ENCODE measurements around the gene C3orf52. TPM values are rescaled to one million over a fixed set of nuclear protein-coding genes. Genes with fewer than 3 reads are reported as not detected.

C3orf52 gene
- total and polyA plus RNA-seq, 10 of the 15 experiments (the other 5 are each of a cell fraction or from before 2014, with no cell fraction given), result 0.15 to 1.9 (median 0.73) TPM

DNA sequence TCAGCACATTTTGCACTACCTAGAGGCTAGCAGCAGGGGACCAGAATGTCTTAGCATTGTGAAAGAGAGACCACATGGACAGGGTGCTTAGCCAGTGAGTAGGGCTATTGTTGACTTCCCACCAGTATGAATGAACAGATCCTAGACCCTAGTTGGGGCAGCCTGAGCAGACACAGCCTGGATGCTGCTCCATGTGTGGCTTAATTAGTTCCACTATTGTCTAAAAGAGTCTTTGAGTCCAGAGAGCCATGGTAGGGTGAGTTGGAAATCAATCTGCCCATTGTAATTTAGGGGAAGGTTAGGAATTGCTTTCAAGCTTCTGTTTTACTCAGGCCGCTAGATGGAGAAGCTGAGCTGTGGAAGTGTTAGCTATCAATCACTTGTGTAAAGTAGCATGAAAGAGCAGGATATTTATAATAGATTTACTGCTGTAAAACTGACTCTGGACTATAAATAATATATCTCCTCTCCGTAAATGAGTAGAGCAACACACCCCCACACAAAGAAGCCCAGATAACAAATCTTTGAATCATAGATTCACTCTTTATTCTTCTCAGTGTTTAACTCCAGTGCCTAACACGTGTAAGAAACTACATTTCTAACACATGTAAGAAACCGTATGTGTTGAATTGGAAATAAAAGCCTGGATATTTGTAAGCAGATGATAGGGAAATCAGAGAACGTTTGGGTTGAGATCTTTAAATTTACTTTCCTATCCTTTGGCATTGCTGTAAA, 50.9 kb downstream of the C3orf52 start:
- intact Hi-C loops (cut with micrococcal nuclease; ENCODE audit: unreplicated experiment), result loop anchor here (1.0 to 10.0 kb wide), 6 partner anchors 157 to 394 kb away; partner anchors contain the start of genes BTLA and SLC9C1
- H3K4me2 ChIP-seq (ENCODE audit: control insufficient read depth, insufficient read depth), result peak overlapping the region; percentile 86
- ChIA-PET SMC1A (ENCODE audit: uncharacterized antibody, unreplicated experiment) (interaction anchor here (0.6 to 18.5 kb wide), 40 partner anchors 11 to 597 kb away, joined by 3 to 489 read pairs (median 6); partner anchors contain the start of genes BTLA, CD200 and SLC9C1), RAD21 (ENCODE audit: unreplicated experiment) (interaction anchor here (0.6 to 17.9 kb wide), 31 partner anchors 9 to 506 kb away, joined by 3 to 457 read pairs (median 8); partner anchors contain the start of genes ATG3, CD200, SLC35A5 and SLC9C1), POLR2A (interaction anchor here (1.0 to 12.8 kb wide), 8 partner anchors 12 to 384 kb away, joined by 3 to 345 read pairs (median 5); partner anchors contain the start of genes BTLA and CD200), CTCF (interaction anchor here (0.7 to 18.1 kb wide), 34 partner anchors 9 to 856 kb away, joined by 3 to 226 read pairs (median 6); partner anchors contain the start of genes CD200 and SLC9C1)
- H2AFZ ChIP-seq (ENCODE audit: control insufficient read depth, low read depth, low read length), result peak overlapping the region; percentile 76
- H3K27ac ChIP-seq (ENCODE audit: control insufficient read depth, insufficient read depth), result peak overlapping the region; percentile 99
- peaks cover 31% of the 10 kb centered on the region for H3K79me2 ChIP-seq (ENCODE audit: control insufficient read depth, insufficient read depth, low read length)
- FAIRE-seq (no peak), DNase-seq (ENCODE audit: low read depth, low spot score) (no peak), ATAC-seq (peak; percentile 42)
- H3K4me3 ChIP-seq, result no peak overlapping the region
- H3K4me1 ChIP-seq (ENCODE audit: control insufficient read depth, insufficient read depth, low read length), result peaks cover 47% of the 10 kb centered on the region
- H3K9me3 ChIP-seq (replicated peaks; ENCODE audit: control insufficient read depth, insufficient read depth, low read length), result no peaks in the 10 kb centered on the region
- H4K20me1 ChIP-seq (ENCODE audit: control insufficient read depth, insufficient read depth), result no peaks in the 10 kb centered on the region
- peak overlapping the region; percentile 69 for H3K9ac ChIP-seq (ENCODE audit: control insufficient read depth, insufficient read depth, low read length)
- BruUV-seq (replicated peaks), result no TSS peak
- H3K27me3 ChIP-seq (replicated peaks in 1 of 2; ENCODE audit: control insufficient read depth in 2 of 2, insufficient read depth in 2 of 2, low read length in 1 of 2), result no peaks in the 10 kb centered on the region
- in situ Hi-C loops (cut with MboI), result loop anchor here (5.0 kb wide), 1 partner anchor 155 kb away; the partner anchor contains the start of gene SLC9C1
- no peaks in the 10 kb centered on the region for H3K36me3 ChIP-seq (ENCODE audit: control insufficient read depth in 2 of 2, insufficient read depth in 2 of 2, low read length in 1 of 2)
- WGBS (ENCODE audit: insufficient coverage, insufficient replicate concordance, low lambda C conversion rate, missing lambda C conversion rate), result 2% methylated on average over 5 of the region's 5 CpGs
- TF ChIP-seq MYB (IDR thresholded peaks at IDR 0.05; ENCODE audit: borderline replicate concordance, low read depth, low read length) (no peak), TCF7 (IDR thresholded peaks at IDR 0.05; ENCODE audit: borderline replicate concordance) (no peak), EP300 (IDR thresholded peaks at IDR 0.05; ENCODE audit: borderline replicate concordance in 1 of 2, control insufficient read depth in 1 of 2, low read depth in 2 of 2, low read length in 2 of 2) (0 out of 4 replicates have a peak, but pooled peaks of 1 of the 2 experiments have one; percentile 32), NFYB (IDR thresholded peaks at IDR 0.05; ENCODE audit: insufficient read depth, low read depth, low read length) (no peak)
- TF ChIP-seq, protein P1, sequence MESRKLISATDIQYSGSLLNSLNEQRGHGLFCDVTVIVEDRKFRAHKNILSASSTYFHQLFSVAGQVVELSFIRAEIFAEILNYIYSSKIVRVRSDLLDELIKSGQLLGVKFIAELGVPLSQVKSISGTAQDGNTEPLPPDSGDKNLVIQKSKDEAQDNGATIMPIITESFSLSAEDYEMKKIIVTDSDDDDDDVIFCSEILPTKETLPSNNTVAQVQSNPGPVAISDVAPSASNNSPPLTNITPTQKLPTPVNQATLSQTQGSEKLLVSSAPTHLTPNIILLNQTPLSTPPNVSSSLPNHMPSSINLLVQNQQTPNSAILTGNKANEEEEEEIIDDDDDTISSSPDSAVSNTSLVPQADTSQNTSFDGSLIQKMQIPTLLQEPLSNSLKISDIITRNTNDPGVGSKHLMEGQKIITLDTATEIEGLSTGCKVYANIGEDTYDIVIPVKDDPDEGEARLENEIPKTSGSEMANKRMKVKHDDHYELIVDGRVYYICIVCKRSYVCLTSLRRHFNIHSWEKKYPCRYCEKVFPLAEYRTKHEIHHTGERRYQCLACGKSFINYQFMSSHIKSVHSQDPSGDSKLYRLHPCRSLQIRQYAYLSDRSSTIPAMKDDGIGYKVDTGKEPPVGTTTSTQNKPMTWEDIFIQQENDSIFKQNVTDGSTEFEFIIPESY (IDR thresholded peaks at IDR 0.05), result no peak
- TF ChIP-seq, protein P2, sequence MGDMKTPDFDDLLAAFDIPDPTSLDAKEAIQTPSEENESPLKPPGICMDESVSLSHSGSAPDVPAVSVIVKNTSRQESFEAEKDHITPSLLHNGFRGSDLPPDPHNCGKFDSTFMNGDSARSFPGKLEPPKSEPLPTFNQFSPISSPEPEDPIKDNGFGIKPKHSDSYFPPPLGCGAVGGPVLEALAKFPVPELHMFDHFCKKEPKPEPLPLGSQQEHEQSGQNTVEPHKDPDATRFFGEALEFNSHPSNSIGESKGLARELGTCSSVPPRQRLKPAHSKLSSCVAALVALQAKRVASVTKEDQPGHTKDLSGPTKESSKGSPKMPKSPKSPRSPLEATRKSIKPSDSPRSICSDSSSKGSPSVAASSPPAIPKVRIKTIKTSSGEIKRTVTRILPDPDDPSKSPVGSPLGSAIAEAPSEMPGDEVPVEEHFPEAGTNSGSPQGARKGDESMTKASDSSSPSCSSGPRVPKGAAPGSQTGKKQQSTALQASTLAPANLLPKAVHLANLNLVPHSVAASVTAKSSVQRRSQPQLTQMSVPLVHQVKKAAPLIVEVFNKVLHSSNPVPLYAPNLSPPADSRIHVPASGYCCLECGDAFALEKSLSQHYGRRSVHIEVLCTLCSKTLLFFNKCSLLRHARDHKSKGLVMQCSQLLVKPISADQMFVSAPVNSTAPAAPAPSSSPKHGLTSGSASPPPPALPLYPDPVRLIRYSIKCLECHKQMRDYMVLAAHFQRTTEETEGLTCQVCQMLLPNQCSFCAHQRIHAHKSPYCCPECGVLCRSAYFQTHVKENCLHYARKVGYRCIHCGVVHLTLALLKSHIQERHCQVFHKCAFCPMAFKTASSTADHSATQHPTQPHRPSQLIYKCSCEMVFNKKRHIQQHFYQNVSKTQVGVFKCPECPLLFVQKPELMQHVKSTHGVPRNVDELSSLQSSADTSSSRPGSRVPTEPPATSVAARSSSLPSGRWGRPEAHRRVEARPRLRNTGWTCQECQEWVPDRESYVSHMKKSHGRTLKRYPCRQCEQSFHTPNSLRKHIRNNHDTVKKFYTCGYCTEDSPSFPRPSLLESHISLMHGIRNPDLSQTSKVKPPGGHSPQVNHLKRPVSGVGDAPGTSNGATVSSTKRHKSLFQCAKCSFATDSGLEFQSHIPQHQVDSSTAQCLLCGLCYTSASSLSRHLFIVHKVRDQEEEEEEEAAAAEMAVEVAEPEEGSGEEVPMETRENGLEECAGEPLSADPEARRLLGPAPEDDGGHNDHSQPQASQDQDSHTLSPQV (IDR thresholded peaks at IDR 0.05), result 0 out of 2 replicates have a peak, but pooled peaks have one; percentile 55
- TF ChIP-seq, protein P3, sequence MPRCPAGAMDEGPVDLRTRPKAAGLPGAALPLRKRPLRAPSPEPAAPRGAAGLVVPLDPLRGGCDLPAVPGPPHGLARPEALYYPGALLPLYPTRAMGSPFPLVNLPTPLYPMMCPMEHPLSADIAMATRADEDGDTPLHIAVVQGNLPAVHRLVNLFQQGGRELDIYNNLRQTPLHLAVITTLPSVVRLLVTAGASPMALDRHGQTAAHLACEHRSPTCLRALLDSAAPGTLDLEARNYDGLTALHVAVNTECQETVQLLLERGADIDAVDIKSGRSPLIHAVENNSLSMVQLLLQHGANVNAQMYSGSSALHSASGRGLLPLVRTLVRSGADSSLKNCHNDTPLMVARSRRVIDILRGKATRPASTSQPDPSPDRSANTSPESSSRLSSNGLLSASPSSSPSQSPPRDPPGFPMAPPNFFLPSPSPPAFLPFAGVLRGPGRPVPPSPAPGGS (IDR thresholded peaks at IDR 0.05; ENCODE audit: borderline replicate concordance, insufficient read depth, low read depth, low read length, poor library complexity, severe bottlenecking), result no peak
- TF ChIP-seq, protein P4, sequence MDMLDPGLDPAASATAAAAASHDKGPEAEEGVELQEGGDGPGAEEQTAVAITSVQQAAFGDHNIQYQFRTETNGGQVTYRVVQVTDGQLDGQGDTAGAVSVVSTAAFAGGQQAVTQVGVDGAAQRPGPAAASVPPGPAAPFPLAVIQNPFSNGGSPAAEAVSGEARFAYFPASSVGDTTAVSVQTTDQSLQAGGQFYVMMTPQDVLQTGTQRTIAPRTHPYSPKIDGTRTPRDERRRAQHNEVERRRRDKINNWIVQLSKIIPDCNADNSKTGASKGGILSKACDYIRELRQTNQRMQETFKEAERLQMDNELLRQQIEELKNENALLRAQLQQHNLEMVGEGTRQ (IDR thresholded peaks at IDR 0.05; ENCODE audit: borderline replicate concordance, low read depth, low read length), result no peak
- TF ChIP-seq, protein P5, sequence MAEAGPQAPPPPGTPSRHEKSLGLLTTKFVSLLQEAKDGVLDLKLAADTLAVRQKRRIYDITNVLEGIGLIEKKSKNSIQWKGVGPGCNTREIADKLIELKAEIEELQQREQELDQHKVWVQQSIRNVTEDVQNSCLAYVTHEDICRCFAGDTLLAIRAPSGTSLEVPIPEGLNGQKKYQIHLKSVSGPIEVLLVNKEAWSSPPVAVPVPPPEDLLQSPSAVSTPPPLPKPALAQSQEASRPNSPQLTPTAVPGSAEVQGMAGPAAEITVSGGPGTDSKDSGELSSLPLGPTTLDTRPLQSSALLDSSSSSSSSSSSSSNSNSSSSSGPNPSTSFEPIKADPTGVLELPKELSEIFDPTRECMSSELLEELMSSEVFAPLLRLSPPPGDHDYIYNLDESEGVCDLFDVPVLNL (IDR thresholded peaks at IDR 0.05; ENCODE audit: low read depth, low read length), result no peak
